WTC11 (cell line): ENCODE measurements around the gene SLC7A7. TPM values are rescaled to one million over a fixed set of nuclear protein-coding genes. Genes with fewer than 3 reads are reported as not detected.
A peak's percentile ranks its signal among the peaks of the same experiment; 100 is the strongest.

ENCODE experiments used
- ATAC-seq: fragments of 200-7000 bp; cut with Tn5 transposase; 2 replicates; pipeline ENCODE4 v1.10.0; 2021; ENCODE audit warnings: mild to moderate bottlenecking, moderate library complexity
- CTCF ChIA-PET: fragments of 300-600 bp; sonication (Branson Sonifier 250); formaldehyde crosslinking; loops from one replicate; lab custom pipeline; 2021; ENCODE audit warnings: antibody characterized with exemption; lab: Charles Lee
- POLR2A ChIA-PET: fragments of 350-600 bp; sonication (Branson Sonifier 250); formaldehyde crosslinking; loops from one replicate; lab custom pipeline; 2021; ENCODE audit warnings: antibody characterized with exemption; lab: Charles Lee
- DNase-seq: peaks from one replicate; pipeline ENCODE4 v3.0.0; 2021; ENCODE audit warnings: low spot score
- H3K27ac Mint-ChIP-seq: 2 replicates; pipeline ENCODE4 v1.8.0; 2021; ENCODE audit warnings: mixed read lengths
- H3K27me3 Mint-ChIP-seq: 2 replicates; pipeline ENCODE4 v1.8.0; 2021; ENCODE audit warnings: low read depth, mild to moderate bottlenecking, moderate library complexity, mixed read lengths
- H3K36me3 Mint-ChIP-seq: 2 replicates; pipeline ENCODE4 v1.8.0; 2021; ENCODE audit warnings: mixed read lengths
- H3K4me1 Mint-ChIP-seq: 2 replicates; pipeline ENCODE4 v1.8.0; 2022; ENCODE audit warnings: mixed read lengths
- H3K4me3 Mint-ChIP-seq: 2 replicates; pipeline ENCODE4 v1.8.0; 2021; ENCODE audit warnings: mild to moderate bottlenecking, moderate library complexity, mixed read lengths
- H3K9me3 Mint-ChIP-seq: 2 replicates; pipeline ENCODE4 v1.8.0; 2021; ENCODE audit warnings: mixed read lengths
- CREM ChIP-seq: sonication (generic); formaldehyde crosslinking; IDR thresholded peaks from 2 replicates; pipeline ENCODE4 v1.8.1; 2022; ENCODE audit warnings: mild to moderate bottlenecking, missing genetic modification reagents, moderate library complexity
- FOXJ3 ChIP-seq: sonication (generic); formaldehyde crosslinking; IDR thresholded peaks from 2 replicates; pipeline ENCODE4 v1.9.0; 2021; ENCODE audit warnings: missing genetic modification reagents, mild to moderate bottlenecking, borderline replicate concordance
- FOXK1 ChIP-seq: sonication (generic); formaldehyde crosslinking; IDR thresholded peaks from 2 replicates; pipeline ENCODE4 v1.8.0; 2022; ENCODE audit warnings: mild to moderate bottlenecking, moderate library complexity, missing genetic modification reagents
- HMGXB4 ChIP-seq: sonication (generic); formaldehyde crosslinking; IDR thresholded peaks from 2 replicates; pipeline ENCODE4 v1.8.1; 2023; ENCODE audit warnings: mild to moderate bottlenecking, moderate library complexity, missing genetic modification reagents
- IRF2 ChIP-seq: sonication (generic); formaldehyde crosslinking; IDR thresholded peaks from 2 replicates; pipeline ENCODE4 v1.8.0; 2022; ENCODE audit warnings: low read depth, missing genetic modification reagents, borderline replicate concordance
- JAZF1 ChIP-seq: fragments of 250-450 bp; sonication (Bioruptor Pico); IDR thresholded peaks from 2 replicates; pipeline ENCODE4 v1.9.0; 2021; ENCODE audit warnings: moderate library complexity, mild to moderate bottlenecking, inconsistent platforms
- OVOL2 ChIP-seq: fragments of 250-450 bp; sonication (Bioruptor Pico); IDR thresholded peaks from 2 replicates; pipeline ENCODE4 v1.9.0; 2021; ENCODE audit warnings: mild to moderate bottlenecking, borderline replicate concordance
- PREB ChIP-seq: sonication (generic); formaldehyde crosslinking; IDR thresholded peaks from 2 replicates; pipeline ENCODE4 v1.8.1; 2022; ENCODE audit warnings: mild to moderate bottlenecking, missing genetic modification reagents, moderate library complexity, borderline replicate concordance
- PRRX2 ChIP-seq: fragments of 250-450 bp; sonication (Bioruptor Pico); IDR thresholded peaks from 2 replicates; pipeline ENCODE4 v1.8.0; 2021; ENCODE audit warnings: mild to moderate bottlenecking
- STAT6 ChIP-seq: sonication (generic); formaldehyde crosslinking; conservative IDR thresholded peaks from 2 replicates; pipeline ENCODE4 v1.8.1; 2023; ENCODE audit warnings: mild to moderate bottlenecking, low read depth, missing genetic modification reagents, moderate library complexity
- TEAD4 ChIP-seq: sonication (generic); formaldehyde crosslinking; IDR thresholded peaks from 2 replicates; pipeline ENCODE4 v1.8.0; 2022; ENCODE audit warnings: mild to moderate bottlenecking, missing genetic modification reagents
- USF1 ChIP-seq: sonication (generic); formaldehyde crosslinking; IDR thresholded peaks from 2 replicates; pipeline ENCODE4 v1.8.0; 2022; ENCODE audit warnings: mild to moderate bottlenecking, missing genetic modification reagents
- ZNF121 ChIP-seq: sonication (generic); formaldehyde crosslinking; IDR thresholded peaks from 2 replicates; pipeline ENCODE4 v1.8.0; 2023; ENCODE audit warnings: missing genetic modification reagents
- ZSCAN18 ChIP-seq: fragments of 250-450 bp; sonication (Bioruptor Pico); IDR thresholded peaks from 2 replicates; pipeline ENCODE4 v2.1.2; 2022; ENCODE audit warnings: mild to moderate bottlenecking, moderate library complexity
- total RNA-seq: library from RNA; stranded (reverse); gene quantifications from 3 replicates; pipeline ENCODE4 v1.2.3, GENCODE V29; 2021

SLC7A7 gene
- total RNA-seq, 1 experiment from 2014 or later = 4.3 TPM

GRCh38 chr14:22792158-22792557 lies 23.1 kb downstream of the SLC7A7 start:
- Mint-ChIP-seq H3K4me3 (no peak overlapping the region), H3K27me3 (no peaks in the 10 kb centered on the region; the same call in 1 of the 2 replicates), H3K4me1 (peaks cover 10% of the 10 kb centered on the region), H3K27ac (no peak overlapping the region), H3K36me3 (peaks cover 4% of the 10 kb centered on the region; the same call in 1 of the 2 replicates), H3K9me3 (peaks cover 4% of the 10 kb centered on the region)
- ATAC-seq = no peak
- ChIA-PET POLR2A (interaction anchor here (0.7 kb wide), 1 partner anchor 31 kb away, joined by 6 read pairs; no protein-coding TSS in a partner anchor), CTCF (no interaction called here)
- TF ChIP-seq FOXJ3 (CRISPR knock-in tag) (no peak), ZNF121 (CRISPR knock-in tag) (peak; percentile 21; the same call in 1 of the 2 replicates), HMGXB4 (CRISPR knock-in tag) (no peak), OVOL2 (CRISPR knock-in tag) (no peak), JAZF1 (CRISPR knock-in tag) (no peak)
- DNase-seq = no peak

GRCh38 chr14:22791301-22791700 lies 23.9 kb downstream of the SLC7A7 start:
- Mint-ChIP-seq H3K36me3 (peaks cover 4% of the 10 kb centered on the region; the same call in 1 of the 2 replicates), H3K9me3 (peaks cover 4% of the 10 kb centered on the region)
- TF ChIP-seq IRF2 = no peak
- TF ChIP-seq TEAD4 (CRISPR knock-in tag) = no peak
- no peak for TF ChIP-seq PRRX2 (CRISPR knock-in tag)
- no peak for TF ChIP-seq USF1 (CRISPR knock-in tag)
- TF ChIP-seq ZSCAN18 (CRISPR knock-in tag) = no peak
- no peak for TF ChIP-seq JAZF1 (CRISPR knock-in tag)
- no peak for TF ChIP-seq FOXK1 (CRISPR knock-in tag)
- TF ChIP-seq, all 79 proteins: peak for 0
- ATAC-seq (no peak), DNase-seq (no peak)
- ChIA-PET CTCF (interaction anchor here (0.5 to 1.6 kb wide), 3 partner anchors 8 to 62 kb away, joined by 3 to 7 read pairs (median 3); no protein-coding TSS in a partner anchor), POLR2A (no interaction called here)
- Mint-ChIP-seq H3K4me1 (peaks cover 1% of the 10 kb centered on the region), H3K27ac (no peak overlapping the region), H3K27me3 (no peaks in the 10 kb centered on the region; the same call in 1 of the 2 replicates), H3K4me3 (no peak overlapping the region)

- H3K4me3 Mint-ChIP-seq = no peak overlapping the region
- ChIA-PET POLR2A (no interaction called here), CTCF (no interaction called here)
- H3K9me3 Mint-ChIP-seq = no peaks in the 10 kb centered on the region
- no peaks in the 10 kb centered on the region for H3K36me3 Mint-ChIP-seq
- H3K4me1 Mint-ChIP-seq = no peaks in the 10 kb centered on the region
- H3K27ac Mint-ChIP-seq = no peak overlapping the region
- no peak for ATAC-seq
- no peak for DNase-seq
- H3K27me3 Mint-ChIP-seq = no peaks in the 10 kb centered on the region
- TF ChIP-seq FOXJ3 (CRISPR knock-in tag) (no peak), CREM (CRISPR knock-in tag) (no peak), PREB (CRISPR knock-in tag) (no peak), ZNF121 (CRISPR knock-in tag) (peak; percentile 70; the same call in 1 of the 2 replicates), STAT6 (CRISPR knock-in tag) (no peak)
- TF ChIP-seq, all 79 proteins: peak for 1
These were observed 28.6 kb downstream of the SLC7A7 start for GRCh38 chr14:22786685-22787084.
